DOHH2 (cell line): ENCODE results near the gene CDH26.

Experiments
- CTCF ChIP-seq: fragments of 200-600 bp; sonication (generic); IDR thresholded peaks from one replicate; pipeline ENCODE4 v1.5.1; 2014; ENCODE audit warnings: antibody characterized with exemption, mild to moderate bottlenecking, low read depth, low read length; ENCODE audit not compliant: poor library complexity, severe bottlenecking
- EZH2phosphoT487 ChIP-seq: fragments of 200-600 bp; sonication (generic); IDR thresholded peaks from 2 replicates; pipeline ENCODE4 v1.6.1; 2017; ENCODE audit warnings: borderline replicate concordance, mild to moderate bottlenecking, antibody characterized with exemption, low read length, moderate library complexity, mixed read lengths

- TF ChIP-seq CTCF (no peak), EZH2phosphoT487 (no peak)
Measured at GRCh38 chr20:60011512-60012507, 53.6 kb downstream of the CDH26 start.
